HG03520 (cell line): ENCODE measurements around the gene CD63.

ENCODE experiments used
- ATAC-seq: cut with Tn5 transposase; IDR thresholded peaks from one replicate; pipeline ENCODE4 v1.9.1; 2021; ENCODE audit warnings: mild to moderate bottlenecking, moderate library complexity; ENCODE audit not compliant: unreplicated experiment

Gene CD63

DNA sequence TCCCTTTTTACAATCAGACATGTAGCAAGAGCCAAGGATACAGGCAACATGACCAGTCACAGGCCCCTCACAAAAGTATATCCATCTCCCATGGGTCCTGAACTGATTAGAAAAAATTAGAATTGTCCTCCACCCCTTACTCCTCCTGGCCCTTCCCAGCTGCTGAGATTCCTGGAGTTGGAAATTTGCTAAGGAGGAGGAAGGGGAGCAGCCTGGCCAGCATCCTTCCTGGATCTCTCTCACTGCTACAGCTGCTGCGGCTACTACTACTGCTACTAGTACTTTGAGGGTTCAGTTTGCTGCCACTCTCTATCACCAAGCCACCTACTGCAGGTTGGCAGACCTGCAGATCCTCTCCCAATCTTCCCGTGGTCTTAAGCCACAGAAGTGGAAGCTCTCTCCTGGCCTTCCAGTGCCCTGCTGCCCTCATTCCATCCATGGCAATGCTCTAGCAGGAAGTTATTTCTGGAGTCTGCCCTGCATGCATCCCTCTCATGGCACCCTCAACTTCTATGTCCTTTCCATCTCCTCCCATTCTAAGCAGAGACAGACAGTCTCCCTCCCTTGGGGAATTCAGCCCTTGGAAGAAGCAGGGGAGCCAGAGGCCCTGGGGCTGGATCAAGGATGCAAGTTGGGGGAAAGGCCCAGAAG, 22.1 kb downstream of the CD63 start:
- ATAC-seq, result no peak

DNA sequence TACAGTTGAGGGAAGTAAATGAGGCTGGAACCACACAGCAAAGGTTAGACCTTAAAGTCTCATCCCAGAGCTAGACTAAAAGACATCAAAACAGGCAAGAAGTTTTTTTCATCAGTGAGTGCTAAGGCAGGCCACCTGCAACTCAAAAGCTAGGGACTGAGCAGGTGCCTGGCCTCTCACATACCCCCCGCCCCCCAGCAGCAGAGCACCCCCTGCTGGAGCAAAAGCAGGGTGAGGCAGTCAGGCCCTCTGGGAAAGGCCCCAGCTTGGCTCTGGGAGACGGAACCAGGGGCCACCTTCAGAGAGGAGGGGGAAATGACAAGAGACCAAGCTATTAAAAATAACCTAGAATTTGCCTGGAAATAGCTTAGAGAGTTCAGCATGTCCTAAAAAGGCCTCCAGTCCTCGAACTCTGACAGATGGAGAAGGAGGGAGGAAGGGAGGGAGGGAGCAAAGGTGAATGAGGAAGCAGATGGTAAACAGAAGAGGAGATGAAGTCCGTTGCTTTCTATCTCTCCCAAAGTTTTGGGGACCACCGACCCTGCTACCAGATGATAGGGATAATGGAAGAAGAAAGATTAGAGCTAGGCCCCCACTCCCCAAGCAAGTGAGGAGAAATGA, 22.9 kb downstream of the CD63 start:
- no peak for ATAC-seq

DNA sequence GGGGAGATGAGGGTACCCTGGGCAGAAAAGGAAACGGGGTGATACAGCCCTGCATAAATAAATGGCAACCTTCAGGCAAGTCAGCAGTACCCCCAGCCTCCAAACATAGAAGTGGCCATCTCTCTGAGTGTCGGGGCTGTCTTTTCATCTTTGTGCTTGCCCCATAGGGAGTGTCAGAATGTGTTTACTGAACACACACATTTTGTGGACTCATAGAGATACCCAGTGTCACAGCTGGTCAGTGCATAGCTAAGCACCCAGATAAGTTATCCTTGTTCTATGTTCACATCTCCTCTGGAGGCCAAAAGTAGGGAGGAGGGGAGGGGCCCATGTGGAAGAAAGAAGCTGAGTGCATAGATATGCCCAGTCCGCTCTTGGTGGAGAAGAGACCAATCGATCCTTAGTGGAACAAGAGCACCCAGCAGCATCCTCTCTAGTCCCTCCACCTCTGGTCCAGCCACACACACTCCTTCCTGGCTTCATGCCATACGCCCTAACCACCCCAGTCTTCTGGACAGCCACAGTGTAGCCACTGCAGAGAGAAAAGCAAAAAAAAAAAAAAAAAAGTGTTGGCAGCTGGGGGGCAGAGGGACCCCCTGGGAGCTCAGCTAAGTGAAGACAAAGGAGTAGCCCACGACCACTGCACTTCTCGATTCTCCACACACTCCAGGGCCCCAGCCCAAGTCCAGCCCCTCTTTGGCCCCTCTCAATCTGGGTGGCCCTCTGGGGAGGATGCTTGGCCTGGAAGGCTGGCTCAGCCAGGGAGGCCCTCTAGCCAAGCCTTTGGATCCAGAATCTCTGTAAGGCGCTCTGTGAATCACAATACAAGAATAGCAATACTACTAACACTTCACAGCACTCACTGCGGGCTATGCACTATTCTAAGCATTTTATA, 23.7 kb downstream of the CD63 start:
- no peak for ATAC-seq

DNA sequence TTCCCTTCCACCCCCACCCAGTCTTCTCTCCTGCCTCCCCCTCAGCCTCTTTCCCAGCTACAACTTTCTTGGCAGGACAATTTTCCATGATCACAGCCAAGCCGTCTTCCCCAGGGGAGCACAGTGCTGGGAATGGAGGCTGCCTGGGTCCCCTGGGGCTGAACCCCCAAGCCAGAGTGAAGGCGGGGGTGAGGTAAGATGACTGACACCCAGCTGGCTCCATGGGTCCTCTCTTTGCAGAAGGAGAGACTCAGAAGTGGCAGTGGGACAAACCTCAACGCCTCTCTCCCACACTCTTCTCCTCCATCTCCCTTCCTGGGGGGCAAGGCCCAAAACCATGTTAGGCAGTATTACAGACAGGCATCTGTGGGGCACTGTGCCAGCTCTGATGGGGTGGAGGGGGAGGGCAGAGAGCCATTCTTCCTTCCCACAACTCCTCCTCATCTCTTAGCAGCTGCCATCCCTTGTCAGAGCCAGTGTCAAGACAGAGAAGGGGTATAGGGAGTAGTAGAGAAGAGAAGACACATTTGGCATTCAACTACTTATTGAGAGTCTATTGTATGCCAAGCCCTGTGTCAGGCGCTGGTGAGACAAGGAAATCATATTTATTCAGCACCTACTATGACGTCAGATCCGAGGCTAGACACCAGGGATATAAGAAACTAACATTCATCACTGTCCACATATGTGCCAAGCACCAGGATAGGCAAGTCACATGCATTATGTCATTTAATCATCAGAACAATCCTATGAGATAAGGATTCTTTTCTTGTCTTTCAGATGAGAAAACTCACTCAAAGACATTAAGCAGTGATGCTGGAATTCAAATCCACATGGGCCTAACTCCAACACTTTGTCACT, 24.7 kb downstream of the CD63 start:
- ATAC-seq, result no peak

DNA sequence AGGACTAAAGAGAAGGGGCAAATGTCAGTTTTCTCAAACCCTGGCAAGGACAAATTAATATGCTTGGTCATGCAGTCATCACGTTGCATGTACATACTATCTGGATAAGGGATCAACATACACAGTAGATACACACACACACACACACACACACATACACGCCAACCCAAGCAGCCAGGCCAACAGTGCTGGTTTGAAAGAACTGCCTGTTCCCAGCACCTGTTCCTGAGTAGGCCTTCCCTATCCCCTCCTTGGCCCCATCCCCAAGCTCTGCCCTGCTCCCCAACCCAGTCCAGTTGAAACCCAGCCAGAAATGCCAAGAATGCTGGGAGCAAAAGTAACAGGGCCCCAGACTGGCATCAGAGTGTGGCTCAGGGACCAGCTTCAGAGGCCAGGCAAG, 25.5 kb downstream of the CD63 start:
- ATAC-seq, result no peak

DNA sequence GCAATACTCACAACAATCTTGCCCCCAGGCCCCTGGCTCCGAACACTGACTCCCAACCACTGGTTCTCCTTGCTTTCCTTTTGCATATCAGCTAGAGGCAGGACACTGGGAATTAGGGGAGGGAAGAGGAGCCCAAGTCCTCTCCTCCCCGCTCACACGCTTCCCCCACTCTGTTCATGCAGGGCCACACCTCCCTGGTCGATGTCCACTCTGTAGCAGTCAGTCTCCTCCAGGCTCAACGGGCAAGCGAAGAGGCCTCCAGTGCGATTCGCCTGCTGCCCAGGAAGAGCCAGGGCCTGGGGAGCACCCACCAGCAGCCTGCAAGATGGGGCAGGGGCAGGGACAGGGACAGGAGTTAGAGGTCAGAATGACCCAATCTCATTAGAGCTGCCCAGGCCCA, 25.9 kb downstream of the CD63 start:
- ATAC-seq, result no peak

DNA sequence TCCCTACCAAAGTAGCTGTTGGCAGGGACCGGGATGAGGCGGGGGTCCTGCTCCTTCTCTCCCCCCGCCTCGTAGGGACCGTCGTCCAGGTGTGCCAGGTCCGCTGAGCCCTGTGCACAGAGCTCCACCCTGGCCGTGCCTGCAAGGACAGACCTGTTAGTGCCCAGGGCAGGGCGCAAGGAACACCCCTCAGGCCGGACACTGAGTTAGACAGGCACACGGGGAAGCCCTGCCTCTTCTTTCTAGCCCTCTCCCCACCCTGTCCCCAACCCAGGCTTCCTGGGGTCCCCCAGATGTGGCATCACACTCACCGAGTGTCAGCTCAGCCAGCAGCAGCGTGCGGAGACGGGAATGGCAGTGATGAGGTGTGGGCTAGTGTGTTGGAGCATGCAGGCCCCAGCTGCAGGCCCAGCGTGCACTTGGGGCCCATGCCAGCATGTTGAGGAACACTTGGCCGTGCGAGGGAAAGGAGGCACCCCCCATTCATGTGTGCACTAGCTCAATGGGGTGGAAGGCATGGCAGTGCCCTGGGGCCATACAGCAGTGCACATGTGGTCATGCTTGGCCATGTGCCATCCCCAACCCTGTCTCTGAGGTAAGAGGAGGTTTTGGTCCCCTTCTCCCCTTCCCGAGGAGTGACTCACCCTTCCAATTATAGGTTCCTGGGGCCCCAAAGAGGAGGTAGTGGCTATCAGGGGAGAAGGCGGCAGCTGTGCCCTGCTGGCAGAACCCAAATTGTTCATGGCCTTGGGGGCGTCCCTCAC, 28.4 kb downstream of the CD63 start:
- no peak for ATAC-seq

DNA sequence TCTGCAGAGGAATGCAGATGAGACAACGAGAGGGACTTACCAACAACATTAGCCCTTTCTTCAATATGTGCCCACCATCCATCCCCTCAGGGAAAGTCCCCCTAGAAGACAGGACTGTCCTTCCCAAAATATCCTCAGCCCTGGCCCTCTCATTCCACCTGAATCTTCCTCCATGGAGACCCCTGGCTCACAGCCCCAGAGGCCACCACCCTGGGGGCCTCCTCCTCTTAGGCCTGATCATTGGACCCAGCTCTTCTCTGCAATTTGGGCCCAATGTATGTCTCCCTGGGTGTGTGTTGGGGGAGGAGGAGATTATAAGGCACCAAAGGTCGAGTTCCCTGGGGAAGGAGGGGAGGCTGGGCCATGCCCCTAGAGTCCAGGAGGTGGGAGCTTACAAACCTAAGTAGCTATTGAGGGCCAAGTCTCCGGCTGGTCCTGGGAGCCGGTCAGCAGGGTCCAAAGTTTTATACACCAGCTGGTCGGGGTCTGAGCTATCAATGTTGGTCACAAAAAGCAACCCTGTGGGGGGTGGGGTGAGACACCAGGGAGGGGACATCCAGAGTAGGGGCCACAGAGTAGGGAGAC, 29.2 kb downstream of the CD63 start:
- ATAC-seq, result no peak

DNA sequence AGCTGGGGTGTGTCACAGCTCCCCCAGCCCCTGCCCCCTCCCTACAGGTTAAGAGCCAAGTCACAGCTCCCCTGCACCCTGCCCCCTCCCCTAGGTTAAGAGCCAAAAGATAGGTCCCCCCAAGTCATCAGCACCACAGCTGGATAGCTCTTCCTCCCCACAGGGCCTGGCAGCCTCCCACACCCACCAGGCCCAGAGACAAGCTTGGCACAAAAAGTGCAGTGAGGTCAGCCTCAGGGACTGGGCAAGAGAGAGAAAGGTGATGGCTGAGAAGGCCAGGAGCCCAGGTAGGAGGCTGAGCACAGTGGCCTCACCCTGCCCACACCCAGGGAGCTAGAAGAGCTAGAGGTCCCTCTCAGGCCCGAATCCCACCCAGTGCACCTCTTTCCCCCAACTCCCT, 29.8 kb downstream of the CD63 start:
- ATAC-seq, result no peak

DNA sequence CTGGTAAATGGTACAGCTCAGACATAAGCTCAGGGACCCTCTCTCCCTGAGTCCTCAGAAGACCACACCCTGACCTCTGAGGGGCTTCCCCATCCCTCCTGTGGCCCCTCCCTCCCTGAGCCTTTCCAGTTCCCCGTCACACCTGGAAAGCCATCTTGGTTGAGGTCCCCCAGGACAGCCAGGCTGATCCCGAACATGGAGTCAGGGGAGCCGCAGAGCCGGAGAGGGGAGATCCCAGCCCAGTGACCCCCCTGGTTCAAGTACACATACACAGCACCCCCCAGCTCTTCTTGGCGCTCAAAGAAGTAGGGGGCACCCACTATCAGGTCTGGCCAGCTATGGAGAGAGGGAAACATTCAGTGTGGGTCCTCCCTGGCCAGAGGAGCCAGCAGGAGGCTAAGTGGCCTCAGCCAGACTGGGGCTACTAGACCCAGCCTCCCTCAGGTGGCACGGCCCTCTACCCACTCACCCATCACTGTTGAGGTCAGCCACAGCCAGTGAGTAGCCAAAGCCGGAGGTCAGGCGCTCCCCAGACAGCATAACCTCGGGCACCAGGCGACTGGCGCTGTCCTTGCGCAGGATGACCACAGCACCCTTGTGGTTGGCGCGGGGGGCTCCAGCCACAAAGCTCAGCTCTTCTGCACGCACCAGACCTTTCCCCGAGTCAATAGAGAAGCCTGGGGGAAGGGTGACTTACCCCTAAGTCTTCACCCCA, 30.4 kb downstream of the CD63 start:
- no peak for ATAC-seq

DNA sequence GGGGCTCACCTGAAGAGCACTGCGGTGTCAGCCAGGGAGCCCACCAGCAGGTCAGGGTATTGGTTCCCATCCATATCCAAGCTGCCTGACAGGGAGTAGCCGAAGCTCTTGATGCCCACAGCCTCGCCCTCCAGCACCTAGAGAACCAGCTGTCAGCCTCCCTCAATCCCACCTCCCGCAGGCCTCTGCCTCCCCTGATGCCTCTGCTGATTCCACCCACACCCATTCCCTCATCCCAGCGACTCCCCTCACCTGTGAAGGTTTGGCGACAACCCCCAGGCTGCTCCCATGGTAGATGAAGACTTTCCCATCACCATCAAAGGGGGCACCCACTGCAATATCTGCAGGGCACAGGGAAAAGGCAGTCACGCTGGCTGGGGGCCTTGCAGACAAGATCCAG, 31.1 kb downstream of the CD63 start:
- ATAC-seq, result no peak

DNA sequence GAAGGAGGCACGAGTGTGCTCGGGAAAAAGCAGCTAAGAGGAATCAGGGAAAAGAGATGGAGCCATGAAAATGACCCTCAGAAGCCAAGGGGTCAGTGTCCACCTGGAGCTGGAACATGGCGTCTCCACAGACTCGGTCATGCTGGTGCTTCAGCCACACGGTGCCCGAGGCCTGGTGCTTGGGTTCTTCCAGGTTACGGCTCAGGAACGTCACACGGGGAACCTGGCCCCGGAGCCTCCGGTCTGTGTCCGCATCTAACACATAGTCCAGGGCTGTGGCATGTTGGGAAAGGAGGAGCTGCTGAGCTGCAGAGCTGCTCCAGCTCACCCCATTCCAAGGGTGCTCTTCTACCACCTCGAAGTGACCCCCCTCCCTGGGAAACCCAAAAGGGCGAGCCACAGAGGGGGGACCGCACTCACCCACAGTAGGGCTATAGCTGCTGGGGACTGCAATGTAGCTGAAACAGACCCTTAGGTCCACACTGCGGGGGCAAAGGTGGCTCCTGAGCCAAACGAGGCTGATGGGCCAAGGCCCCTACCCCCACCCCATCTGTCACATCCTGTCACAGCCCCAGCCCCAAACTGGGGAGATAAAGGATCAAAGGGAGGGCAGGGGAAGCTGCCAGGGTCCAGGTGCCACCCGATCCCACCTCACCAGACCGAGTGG, 31.9 kb downstream of the CD63 start:
- ATAC-seq, result no peak

DNA sequence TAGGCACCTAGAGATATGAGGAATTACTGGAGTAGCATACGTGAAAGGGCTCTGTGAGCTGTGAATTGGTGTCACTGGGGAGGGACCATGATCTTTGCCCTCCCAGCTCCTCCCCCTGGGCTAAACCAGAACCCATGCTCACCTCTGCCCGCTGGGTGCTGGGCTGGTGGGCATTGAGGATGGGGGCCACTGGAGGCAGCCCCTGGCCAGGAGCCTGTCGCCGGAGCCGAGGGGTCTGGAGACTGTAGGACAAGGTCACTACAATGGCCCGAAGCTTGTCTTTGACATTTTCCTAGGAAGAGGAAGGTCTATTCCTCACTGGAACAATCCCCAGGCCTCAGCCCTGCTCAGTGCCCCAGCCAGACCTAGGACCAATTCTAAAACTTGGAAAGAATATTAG, 32.7 kb downstream of the CD63 start:
- no peak for ATAC-seq

DNA sequence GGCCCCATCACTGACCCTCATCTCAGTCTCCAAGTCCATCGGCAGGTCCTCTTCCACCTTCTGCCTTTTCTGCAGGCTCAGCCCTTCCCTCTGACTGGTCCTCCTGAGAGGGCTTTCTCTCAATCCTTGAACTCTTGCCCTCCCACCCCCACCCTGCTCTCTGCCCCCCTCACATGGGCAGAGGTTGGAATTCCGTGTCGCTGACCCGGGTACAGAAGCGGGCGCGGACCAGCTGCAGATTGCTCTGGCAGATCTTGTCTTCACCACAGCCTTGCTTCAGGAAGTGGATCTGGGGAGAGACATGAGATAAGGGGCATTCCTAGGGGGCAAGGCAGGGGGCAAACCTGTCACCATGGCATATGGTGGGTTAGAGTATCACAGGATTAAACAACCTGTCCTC, 33.5 kb downstream of the CD63 start:
- no peak for ATAC-seq

DNA sequence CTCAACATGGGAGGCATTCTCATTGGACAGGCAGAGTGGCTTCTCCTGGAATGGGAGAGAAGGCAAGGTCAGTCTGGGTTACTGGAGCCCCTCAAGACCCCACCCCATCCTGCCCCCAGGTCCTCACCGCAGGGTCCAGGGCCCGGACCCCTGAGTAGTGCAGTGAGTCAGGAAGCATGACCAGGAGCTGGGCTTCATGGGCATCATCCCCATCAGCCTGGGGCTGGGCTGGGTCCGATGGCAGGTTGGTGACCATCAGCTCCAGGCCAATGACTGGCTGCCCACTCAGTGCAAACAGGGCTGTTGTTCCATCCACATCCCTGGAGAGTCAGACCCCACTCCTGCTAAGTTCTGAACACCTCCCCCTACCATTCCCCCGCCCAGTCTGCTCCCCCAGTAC, 34.2 kb downstream of the CD63 start:
- ATAC-seq, result no peak

DNA sequence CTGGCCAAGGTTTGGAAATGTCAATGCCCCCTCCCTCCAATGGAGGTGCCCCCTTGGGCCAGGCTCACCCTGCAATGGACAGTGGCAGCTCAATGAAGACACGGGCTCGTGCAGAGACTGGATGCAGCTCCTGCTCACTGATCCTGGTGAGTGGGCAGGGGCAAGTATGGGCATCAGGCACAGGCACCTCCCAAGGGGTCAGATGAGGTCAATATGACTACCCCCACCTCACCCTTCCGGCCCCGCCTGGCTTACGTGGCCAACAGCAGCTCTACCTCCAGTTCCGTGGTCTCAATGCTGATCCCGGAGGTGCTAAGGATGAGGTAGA, 34.7 kb downstream of the CD63 start:
- no peak for ATAC-seq

DNA sequence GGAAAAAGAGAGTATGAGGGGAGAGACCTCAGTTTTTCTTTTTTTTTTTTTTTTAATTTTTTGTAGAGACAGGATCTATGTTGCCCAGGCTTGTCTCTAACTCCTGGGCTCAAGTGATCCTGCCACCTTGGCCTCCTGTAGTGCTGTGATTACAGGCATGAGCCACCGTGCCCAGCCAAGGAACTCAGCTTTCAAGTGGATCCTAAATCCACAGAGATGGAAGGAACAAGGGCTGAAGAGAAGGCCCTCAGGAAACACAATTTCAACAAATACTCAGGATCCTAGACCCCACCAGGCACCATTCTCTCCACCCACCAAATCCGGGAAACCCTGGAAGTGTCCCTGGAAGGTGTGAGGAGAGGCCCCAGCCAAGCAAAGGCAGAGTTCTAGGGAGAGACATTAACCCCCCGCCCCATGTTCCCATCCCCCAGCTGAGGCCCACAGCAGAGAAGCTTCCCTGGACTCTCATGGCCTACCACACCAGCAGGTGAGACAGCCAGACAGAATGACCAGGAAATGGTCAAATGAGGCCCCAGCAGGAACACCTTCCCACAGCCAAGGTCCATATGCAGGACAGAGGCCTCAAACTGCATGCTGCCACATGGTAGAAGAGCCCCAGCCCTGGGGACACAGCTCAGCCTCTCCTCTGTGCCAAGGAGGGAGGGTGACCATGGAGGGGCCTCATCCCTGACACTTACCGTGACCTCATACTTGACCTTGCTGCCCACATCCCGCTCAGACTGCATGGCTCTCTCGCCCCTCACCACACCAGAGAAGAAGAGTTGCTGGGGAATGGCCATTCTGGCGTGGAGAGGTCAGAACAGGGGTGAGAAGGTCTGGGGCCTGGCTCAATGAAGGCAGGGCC, 35.3 kb downstream of the CD63 start:
- no peak for ATAC-seq
